ENCODE results near the gene TMEM109.

Gene TMEM109

DNA sequence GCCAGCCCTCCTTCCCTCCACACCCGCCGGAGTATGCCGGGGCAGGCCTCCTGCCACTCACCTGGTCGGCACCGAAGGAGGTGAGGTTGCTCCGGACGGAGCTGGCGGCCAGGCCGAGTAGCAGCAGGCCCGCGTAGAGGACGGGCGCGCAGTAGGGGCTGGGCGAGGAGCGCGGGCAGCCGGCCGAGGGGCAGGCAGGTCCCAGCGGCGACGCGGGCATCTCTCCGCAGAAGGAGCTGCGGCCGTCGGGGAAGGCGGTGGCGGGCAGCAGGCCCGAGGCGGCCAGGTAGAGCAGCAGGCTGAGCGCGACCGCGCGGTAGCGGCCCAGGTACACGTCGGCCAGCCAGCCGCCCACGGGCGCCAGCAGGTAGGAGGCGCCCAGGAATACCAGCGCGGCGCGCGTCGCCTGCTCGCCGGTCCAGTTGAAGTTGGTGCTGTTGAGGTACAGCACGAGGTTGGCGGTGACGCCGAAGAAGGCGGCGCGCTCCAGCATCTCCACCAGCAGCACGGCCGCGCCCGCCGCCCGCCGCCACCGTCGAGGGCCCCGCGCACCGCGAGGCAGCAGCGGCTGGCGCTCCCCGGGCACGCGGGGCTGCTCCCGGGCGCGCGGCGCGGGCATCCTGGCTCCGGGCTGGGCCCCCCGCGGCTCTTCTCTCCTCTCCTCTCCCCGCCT, 37.1 kb downstream of the TMEM109 start:
- peak overlapping the region; percentile 91 for H3K4me3 ChIP-seq (ENCODE audit: low read length)
- no peaks in the 10 kb centered on the region for H3K27me3 ChIP-seq (ENCODE audit: low read depth, low read length)
- peaks cover 58% of the 10 kb centered on the region for H3K4me1 ChIP-seq (ENCODE audit: low read length)
- peak overlapping the region; percentile 98 for H3K4me2 ChIP-seq (ENCODE audit: low read length)
- peak overlapping the region; percentile 98 for H3K9ac ChIP-seq (ENCODE audit: low read length)
- H3K27ac ChIP-seq (ENCODE audit: low read length) = peak overlapping the region; percentile 96
- H3K36me3 ChIP-seq (replicated peaks; ENCODE audit: low read depth, low read length) = peaks cover 35% of the 10 kb centered on the region
- TF ChIP-seq EZH2phosphoT487 (IDR thresholded peaks at IDR 0.05; ENCODE audit: low read depth) = no peak
- TF ChIP-seq, protein P1, sequence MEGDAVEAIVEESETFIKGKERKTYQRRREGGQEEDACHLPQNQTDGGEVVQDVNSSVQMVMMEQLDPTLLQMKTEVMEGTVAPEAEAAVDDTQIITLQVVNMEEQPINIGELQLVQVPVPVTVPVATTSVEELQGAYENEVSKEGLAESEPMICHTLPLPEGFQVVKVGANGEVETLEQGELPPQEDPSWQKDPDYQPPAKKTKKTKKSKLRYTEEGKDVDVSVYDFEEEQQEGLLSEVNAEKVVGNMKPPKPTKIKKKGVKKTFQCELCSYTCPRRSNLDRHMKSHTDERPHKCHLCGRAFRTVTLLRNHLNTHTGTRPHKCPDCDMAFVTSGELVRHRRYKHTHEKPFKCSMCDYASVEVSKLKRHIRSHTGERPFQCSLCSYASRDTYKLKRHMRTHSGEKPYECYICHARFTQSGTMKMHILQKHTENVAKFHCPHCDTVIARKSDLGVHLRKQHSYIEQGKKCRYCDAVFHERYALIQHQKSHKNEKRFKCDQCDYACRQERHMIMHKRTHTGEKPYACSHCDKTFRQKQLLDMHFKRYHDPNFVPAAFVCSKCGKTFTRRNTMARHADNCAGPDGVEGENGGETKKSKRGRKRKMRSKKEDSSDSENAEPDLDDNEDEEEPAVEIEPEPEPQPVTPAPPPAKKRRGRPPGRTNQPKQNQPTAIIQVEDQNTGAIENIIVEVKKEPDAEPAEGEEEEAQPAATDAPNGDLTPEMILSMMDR (IDR thresholded peaks at IDR 0.05; ENCODE audit: low read depth, low read length) = no peak
- H3K9me3 ChIP-seq (ENCODE audit: insufficient read depth, low read length) = no peaks in the 10 kb centered on the region
- H2AFZ ChIP-seq (ENCODE audit: low read depth, low read length) = no peak overlapping the region
- peaks cover 44% of the 10 kb centered on the region for H4K20me1 ChIP-seq (ENCODE audit: insufficient read depth, low read length)
- H3K79me2 ChIP-seq (ENCODE audit: low read length) = peaks cover 58% of the 10 kb centered on the region

DNA sequence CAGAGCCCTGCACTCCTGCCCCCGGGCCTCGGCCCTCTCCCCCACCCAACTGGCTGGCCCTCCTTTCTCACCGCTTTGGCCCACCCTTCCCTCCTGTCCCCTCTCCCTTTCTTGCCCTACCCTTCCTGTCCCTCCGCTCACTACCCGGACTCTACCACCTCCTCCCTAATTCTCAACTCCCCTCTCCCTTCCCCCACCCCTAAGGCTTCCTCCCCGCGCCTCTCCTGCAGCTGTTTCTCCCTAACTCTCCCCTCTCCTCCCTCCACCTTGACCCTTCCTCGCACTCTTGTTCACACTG, 37.6 kb downstream of the TMEM109 start:
- Histone ChIP-seq H3K4me3 (ENCODE audit: low read length) (peak overlapping the region; percentile 91), H3K79me2 (ENCODE audit: low read length) (peaks cover 53% of the 10 kb centered on the region)

DNA sequence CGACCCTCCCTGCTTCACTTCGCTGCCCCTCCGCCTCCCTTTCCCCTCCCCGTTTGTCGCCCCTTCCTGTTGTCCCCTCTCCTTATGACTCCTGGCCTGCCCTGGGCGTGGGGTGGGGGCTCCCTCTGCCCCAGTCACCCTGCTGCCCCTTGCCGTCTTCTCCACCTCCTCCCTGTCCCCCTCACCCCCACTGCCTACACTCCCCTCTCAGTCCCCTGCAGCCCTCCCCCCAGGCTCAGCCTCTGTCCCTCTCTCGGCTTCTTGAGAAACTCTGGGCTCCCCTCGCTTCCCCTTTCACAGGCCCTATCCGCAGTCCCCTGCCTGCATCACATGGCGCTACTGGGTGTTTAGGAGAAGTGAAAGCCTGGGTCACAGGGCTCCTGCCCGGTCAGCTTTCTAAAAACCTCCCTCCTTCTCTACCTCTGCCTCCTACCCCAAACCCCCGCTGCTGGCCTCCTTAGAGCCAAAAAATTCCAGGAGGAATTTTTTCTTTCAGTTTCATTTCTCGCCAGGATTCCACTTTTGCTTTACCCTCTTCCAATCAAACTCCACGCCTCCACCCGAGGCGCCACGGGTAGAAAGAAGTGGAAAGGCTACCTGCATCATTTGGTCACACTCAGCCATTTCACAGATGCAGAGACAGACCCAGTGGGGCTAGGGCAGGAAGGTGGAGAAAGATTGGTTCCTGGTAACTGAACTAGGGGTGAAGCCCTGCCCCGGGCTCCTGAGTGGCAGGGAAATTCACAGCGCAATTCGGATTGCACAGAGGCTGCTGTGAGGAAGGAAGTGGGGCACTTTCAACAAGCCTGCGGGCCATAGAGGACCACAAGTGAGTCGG, 38.2 kb downstream of the TMEM109 start, which contains the start of gene SLC15A3:
TSS of gene SLC15A3 (minus strand) at position 273 of the 838 bp plus-strand sequence. CDS start 625 bp downstream, outside the sequence.
- no peak for TF ChIP-seq EZH2phosphoT487 (IDR thresholded peaks at IDR 0.05; ENCODE audit: low read depth)
- TF ChIP-seq, protein P1 (IDR thresholded peaks at IDR 0.05; ENCODE audit: low read depth, low read length) = no peak
- H3K79me2 ChIP-seq (ENCODE audit: low read length) = peaks cover 48% of the 10 kb centered on the region
- peaks cover 58% of the 10 kb centered on the region for H3K4me1 ChIP-seq (ENCODE audit: low read length)
- no peak within 1 kb of the TSS for H2AFZ ChIP-seq (ENCODE audit: low read depth, low read length)
- H3K27ac ChIP-seq (ENCODE audit: low read length) = peak within 1 kb of the TSS; percentile 96
- H3K4me2 ChIP-seq (ENCODE audit: low read length) = peak within 1 kb of the TSS; percentile 98
- H3K9ac ChIP-seq (ENCODE audit: low read length) = peak within 1 kb of the TSS; percentile 98
- no peaks in the 10 kb centered on the region for H3K9me3 ChIP-seq (ENCODE audit: insufficient read depth, low read length)
- H3K36me3 ChIP-seq (replicated peaks; ENCODE audit: low read depth, low read length) = peaks cover 25% of the 10 kb centered on the region
- H3K27me3 ChIP-seq (ENCODE audit: low read depth, low read length) = no peaks in the 10 kb centered on the region
- H3K4me3 ChIP-seq (ENCODE audit: low read length) = peak within 1 kb of the TSS; percentile 91
- peaks cover 34% of the 10 kb centered on the region for H4K20me1 ChIP-seq (ENCODE audit: insufficient read depth, low read length)

More for the DNA sequence above, 37.6 kb downstream of the TMEM109 start:
- Histone ChIP-seq H3K27ac (ENCODE audit: low read length) (peak overlapping the region; percentile 96), H3K36me3 (replicated peaks; ENCODE audit: low read depth, low read length) (peaks cover 30% of the 10 kb centered on the region), H2AFZ (ENCODE audit: low read depth, low read length) (no peak overlapping the region), H3K9me3 (ENCODE audit: insufficient read depth, low read length) (no peaks in the 10 kb centered on the region), H3K9ac (ENCODE audit: low read length) (peak overlapping the region; percentile 98), H4K20me1 (ENCODE audit: insufficient read depth, low read length) (peaks cover 39% of the 10 kb centered on the region), H3K4me2 (ENCODE audit: low read length) (peak overlapping the region; percentile 98), H3K4me1 (ENCODE audit: low read length) (peaks cover 58% of the 10 kb centered on the region), H3K27me3 (ENCODE audit: low read depth, low read length) (no peaks in the 10 kb centered on the region)
- no peak for TF ChIP-seq EZH2phosphoT487 (IDR thresholded peaks at IDR 0.05; ENCODE audit: low read depth)
- TF ChIP-seq, protein P1 (IDR thresholded peaks at IDR 0.05; ENCODE audit: low read depth, low read length) = no peak

DNA sequence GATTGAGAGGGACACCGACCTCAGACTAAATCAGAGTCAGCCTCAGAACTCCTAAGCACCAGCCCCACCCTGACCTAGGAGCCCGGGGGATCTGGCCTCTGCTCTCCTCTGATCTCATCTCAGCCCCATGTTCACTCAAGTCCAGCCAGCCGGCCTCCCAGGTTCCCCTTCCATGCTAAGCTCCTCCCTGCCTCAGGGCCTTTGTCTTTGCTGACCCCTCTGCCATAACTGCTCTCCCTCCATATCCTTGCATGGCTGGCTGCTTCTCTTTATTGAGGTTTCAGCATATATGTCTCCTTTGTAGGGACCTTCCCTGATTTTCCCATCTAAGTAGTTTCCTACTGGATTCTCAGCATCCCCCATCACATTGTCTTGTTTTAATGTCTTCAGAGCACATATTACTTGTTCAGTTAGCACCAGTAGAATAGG, 38.8 kb downstream of the TMEM109 start:
- Histone ChIP-seq H3K4me2 (ENCODE audit: low read length) (peak overlapping the region; percentile 98), H3K9ac (ENCODE audit: low read length) (peak overlapping the region; percentile 98)

More for the DNA sequence above, 38.8 kb downstream of the TMEM109 start:
- Histone ChIP-seq H3K9me3 (ENCODE audit: insufficient read depth, low read length) (no peaks in the 10 kb centered on the region), H3K4me3 (ENCODE audit: low read length) (peak overlapping the region; percentile 91), H3K79me2 (ENCODE audit: low read length) (peaks cover 42% of the 10 kb centered on the region), H3K27ac (ENCODE audit: low read length) (peak overlapping the region; percentile 96), H3K4me1 (ENCODE audit: low read length) (peaks cover 54% of the 10 kb centered on the region), H4K20me1 (ENCODE audit: insufficient read depth, low read length) (peaks cover 29% of the 10 kb centered on the region), H3K27me3 (ENCODE audit: low read depth, low read length) (no peaks in the 10 kb centered on the region), H2AFZ (ENCODE audit: low read depth, low read length) (no peak overlapping the region), H3K36me3 (replicated peaks; ENCODE audit: low read depth, low read length) (peaks cover 21% of the 10 kb centered on the region)
- TF ChIP-seq, protein P1 (IDR thresholded peaks at IDR 0.05; ENCODE audit: low read depth, low read length) = no peak
- no peak for TF ChIP-seq EZH2phosphoT487 (IDR thresholded peaks at IDR 0.05; ENCODE audit: low read depth)

Measured in OCI-LY3 (cell line).